HCT116 (cell line): ENCODE results near the gene CSHL1. TPM values are rescaled to one million over a fixed set of nuclear protein-coding genes. Genes with fewer than 3 reads are reported as not detected.

Source experiments
- ATAC-seq: fragments of 200-7000 bp; cut with Tn5 transposase; 2 replicates; pipeline ENCODE4 v1.9.1; 2020; ENCODE audit warnings: mild to moderate bottlenecking, moderate library complexity
- BruUV-seq: library from RNA; stranded (reverse); fragments of 400-500 nt; replicated peaks from 2 replicates; lab custom pipeline; 2021; lab: Mats Ljungman, UMichigan
- CTCF ChIA-PET: fragments of 300-600 bp; sonication (Branson Sonifier 250); formaldehyde crosslinking; loops from one replicate; lab custom pipeline; 2021; ENCODE audit warnings: antibody characterized with exemption; lab: Charles Lee
- POLR2A ChIA-PET: fragments of 300-600, 350-600 bp; sonication (Branson Sonifier 250); formaldehyde crosslinking; loops from one replicate; lab custom pipeline; 2021; ENCODE audit warnings: antibody characterized with exemption; lab: Charles Lee
- RAD21 ChIA-PET, 2 experiments: fragments of 300-600 bp; sonication (Branson Sonifier 250); formaldehyde crosslinking; loops; one replicate each; lab custom pipeline; 2023; ENCODE audit warnings: low total read pairs in 2 of 2; ENCODE audit not compliant: uncharacterized antibody in 2 of 2, unreplicated experiment in 2 of 2, low non-redundant PET in 1 of 2; lab: Charles Lee
- DNase-seq: peaks from one replicate; pipeline ENCODE4 v3.0.0-alpha.2; 2010; ENCODE audit warnings: low read depth, low spot score
- H2AFZ ChIP-seq: fragments of 200-600 bp; shearing (Covaris generic), sonication (generic); 2 replicates; pipeline ENCODE4 v1.6.1; 2017; ENCODE audit warnings: low read depth, mixed run types, mixed read lengths, antibody characterized with exemption, low read length; ENCODE audit not compliant: poor library complexity, severe bottlenecking
- H3K27ac ChIP-seq: 2 replicates; pipeline ENCODE4 v1.5.1; 2012; ENCODE audit warnings: low read depth, low read length
- H3K27me3 ChIP-seq: fragments of 200-600 bp; sonication (generic); 2 replicates; pipeline ENCODE4 v1.6.1; 2016; ENCODE audit warnings: mixed run types, low read length, mixed read lengths; ENCODE audit not compliant: insufficient read depth
- H3K36me3 ChIP-seq, 2 experiments: fragments of 200-500 bp in 1 of 2; fragments of 200-600 bp in 1 of 2; sonication (Bioruptor generic) in 1 of 2; sonication (generic) in 1 of 2; 2 replicates each; pipeline versions ENCODE4 v1.5.1 to v1.6.1; 2014 to 2016; ENCODE audit warnings: low read length in 2 of 2, inconsistent platforms in 1 of 2, mixed read lengths in 1 of 2, mixed run types in 1 of 2; ENCODE audit not compliant: insufficient read depth in 2 of 2, control insufficient read depth in 1 of 2
- H3K4me1 ChIP-seq, 2 experiments: fragments of 200-600 bp in 1 of 2; sonication (generic) in 1 of 2; 2 replicates each; pipeline versions ENCODE4 v1.5.1 to v1.6.1; 2012 to 2017; ENCODE audit warnings: low read length in 2 of 2, inconsistent platforms in 1 of 2, mild to moderate bottlenecking in 1 of 2, mixed read lengths in 1 of 2, mixed run types in 1 of 2, moderate library complexity in 1 of 2; ENCODE audit not compliant: insufficient read depth in 2 of 2, control insufficient read depth in 1 of 2
- H3K4me2 ChIP-seq: fragments of 200-600 bp; sonication (generic); 2 replicates; pipeline ENCODE4 v1.6.1; 2017; ENCODE audit warnings: mixed run types, low read length, mixed read lengths
- H3K4me3 ChIP-seq, 2 experiments: fragments of 200-600 bp in 1 of 2; sonication (generic) in 1 of 2; replicated peaks in 1 of 2; 2 replicates each; pipeline ENCODE4 v1.5.1; 2011 to 2016; ENCODE audit warnings: low read length in 2 of 2, control low read depth in 1 of 2, low read depth in 1 of 2, mild to moderate bottlenecking in 1 of 2, mixed read lengths in 1 of 2, mixed run types in 1 of 2
- H3K79me2 ChIP-seq: fragments of 200-600 bp; sonication (generic); 2 replicates; pipeline ENCODE4 v1.6.1; 2017; ENCODE audit warnings: mild to moderate bottlenecking, mixed run types, low read length, moderate library complexity, mixed read lengths; ENCODE audit not compliant: insufficient read depth
- H3K9ac ChIP-seq: fragments of 200-600 bp; sonication (generic); 2 replicates; pipeline ENCODE4 v1.6.1; 2016; ENCODE audit warnings: low read length, mixed read lengths
- H3K9me2 ChIP-seq: fragments of 200-600 bp; sonication (generic), shearing (Covaris generic); 2 replicates; pipeline ENCODE4 v1.6.1; 2017; ENCODE audit warnings: mixed run types, mild to moderate bottlenecking, moderate library complexity; ENCODE audit not compliant: insufficient read depth
- H3K9me3 ChIP-seq, 2 experiments: fragments of 200-500 bp in 1 of 2; fragments of 200-600 bp in 1 of 2; sonication (Bioruptor generic) in 1 of 2; sonication (generic) in 1 of 2; 2 replicates each; pipeline ENCODE4 v1.6.1; 2014 to 2017; ENCODE audit warnings: low read length in 2 of 2, mixed read lengths in 2 of 2, inconsistent platforms in 1 of 2, low read depth in 1 of 2, mild to moderate bottlenecking in 1 of 2, mixed run types in 1 of 2, moderate library complexity in 1 of 2; ENCODE audit not compliant: control insufficient read depth in 1 of 2, insufficient read depth in 1 of 2
- H4K20me1 ChIP-seq: fragments of 200-600 bp; sonication (generic), shearing (Covaris generic); 2 replicates; pipeline ENCODE4 v1.6.1; 2017; ENCODE audit warnings: mixed run types, mild to moderate bottlenecking, moderate library complexity; ENCODE audit not compliant: insufficient read depth
- CBX3 ChIP-seq: IDR thresholded peaks from 2 replicates; pipeline ENCODE4 v1.6.1; 2012; ENCODE audit warnings: low read depth
- CEBPB ChIP-seq: IDR thresholded peaks from 2 replicates; pipeline ENCODE4 v1.6.1; 2012; ENCODE audit warnings: low read depth
- CTCF ChIP-seq, 3 experiments: fragments of 200-600 bp in 1 of 3; sonication (generic) in 1 of 3; IDR thresholded peaks in 2 of 3; conservative IDR thresholded peaks in 1 of 3; 2 replicates each; pipeline ENCODE4 v1.5.1; 2012 to 2017; ENCODE audit warnings: low read depth in 2 of 3, low read length in 2 of 3, antibody characterized with exemption in 1 of 3, borderline replicate concordance in 1 of 3, control low read depth in 1 of 3, mild to moderate bottlenecking in 1 of 3, mixed read lengths in 1 of 3, mixed run types in 1 of 3, moderate library complexity in 1 of 3; ENCODE audit not compliant: insufficient read depth in 1 of 3
- EGR1 ChIP-seq: IDR thresholded peaks from 2 replicates; pipeline ENCODE4 v1.6.1; 2012; ENCODE audit warnings: low read depth
- ELF1 ChIP-seq: IDR thresholded peaks from 2 replicates; pipeline ENCODE4 v1.6.1; 2012; ENCODE audit warnings: low read depth, borderline replicate concordance
- EZH2 ChIP-seq: fragments of 200-600 bp; sonication (generic); IDR thresholded peaks from 2 replicates; pipeline ENCODE4 v1.6.1; 2017; ENCODE audit warnings: antibody characterized with exemption, mixed run types
- EZH2phosphoT487 ChIP-seq: fragments of 200-600 bp; IDR thresholded peaks from 2 replicates; pipeline ENCODE4 v1.6.1; 2018; ENCODE audit warnings: antibody characterized with exemption, borderline replicate concordance
- FOSL1 ChIP-seq: IDR thresholded peaks from 2 replicates; pipeline ENCODE4 v1.6.1; 2012; ENCODE audit warnings: low read depth
- JUND ChIP-seq: IDR thresholded peaks from 2 replicates; pipeline ENCODE4 v1.6.1; 2012
- POLR2A ChIP-seq: IDR thresholded peaks from 2 replicates; pipeline ENCODE4 v1.7.0; 2011; ENCODE audit warnings: borderline replicate concordance; ENCODE audit not compliant: insufficient read depth, insufficient read length; ENCODE audit errors: extremely low read depth
- POLR2AphosphoS5 ChIP-seq: IDR thresholded peaks from 2 replicates; pipeline ENCODE4 v1.6.1; 2011; ENCODE audit warnings: mild to moderate bottlenecking, low read depth, low read length, moderate library complexity
- RAD21 ChIP-seq: IDR thresholded peaks from 2 replicates; pipeline ENCODE4 v1.6.1; 2012; ENCODE audit warnings: low read depth, mild to moderate bottlenecking
- REST ChIP-seq: IDR thresholded peaks from 2 replicates; pipeline ENCODE4 v1.6.1; 2012; ENCODE audit warnings: low read depth
- SIN3A ChIP-seq: IDR thresholded peaks from 2 replicates; pipeline ENCODE4 v1.6.1; 2012; ENCODE audit warnings: low read depth
- SP1 ChIP-seq: IDR thresholded peaks from 2 replicates; pipeline ENCODE4 v1.6.1; 2012; ENCODE audit warnings: low read depth
- TCF7L2 ChIP-seq: IDR thresholded peaks from 2 replicates; pipeline ENCODE4 v1.7.0; 2011; ENCODE audit warnings: borderline replicate concordance, inconsistent platforms; ENCODE audit not compliant: insufficient read depth, insufficient read length; ENCODE audit errors: extremely low read depth
- ZBTB33 ChIP-seq: IDR thresholded peaks from 2 replicates; pipeline ENCODE4 v1.6.1; 2011; ENCODE audit warnings: mild to moderate bottlenecking, low read length, moderate library complexity; ENCODE audit not compliant: insufficient replicate concordance; ENCODE audit errors: extremely low read depth
- ZFX ChIP-seq: fragments of 450-650 bp; IDR thresholded peaks from 2 replicates; pipeline ENCODE4 v1.6.1; 2017
- intact Hi-C: fragments of 100-400 bp; cut with micrococcal nuclease; formaldehyde crosslinking; loops from 2 replicates; pipeline ENCODE4 v1.10.0; 2022
- total RNA-seq: library from RNA; stranded (reverse); gene quantifications from one replicate; pipeline ENCODE4 v1.2.1, GENCODE V29; 2021; ENCODE audit not compliant: unreplicated experiment

The CSHL1 gene
- total RNA-seq, 1 experiment from 2014 or later = not detected

- no TSS peak for BruUV-seq
- Histone ChIP-seq H3K4me1 (no peaks in the 10 kb centered on the region), H3K4me3 (no peak overlapping the region), H3K36me3 (no peaks in the 10 kb centered on the region), H3K4me2 (no peak overlapping the region), H3K9me3 (no peaks in the 10 kb centered on the region), H4K20me1 (no peaks in the 10 kb centered on the region), H3K79me2 (no peaks in the 10 kb centered on the region), H3K27me3 (no peaks in the 10 kb centered on the region), H3K27ac (no peak overlapping the region), H3K9ac (no peak overlapping the region), H2AFZ (no peak overlapping the region), H3K9me2 (no peaks in the 10 kb centered on the region)
- ATAC-seq = peak; percentile 48
- POLR2A ChIA-PET = no interaction called here
- RAD21 ChIA-PET = no interaction called here
- CTCF ChIA-PET = interaction anchor here (0.7 to 1.3 kb wide), 4 partner anchors 9 to 22 kb away, joined by 3 to 8 read pairs (median 4); partner anchors contain the start of gene GH1
- no peak for DNase-seq
- intact Hi-C loops = no loop called here
- TF ChIP-seq POLR2AphosphoS5 = no peak
- no peak for TF ChIP-seq TCF7L2
- TF ChIP-seq REST = no peak
- TF ChIP-seq FOSL1 = no peak
- TF ChIP-seq POLR2A = no peak
- TF ChIP-seq RAD21 = no peak
- TF ChIP-seq EZH2 = no peak
- no peak for TF ChIP-seq ZFX
- no peak for TF ChIP-seq SP1
- no peak for TF ChIP-seq SIN3A
- TF ChIP-seq EZH2phosphoT487 = no peak
- TF ChIP-seq CBX3 = no peak
- no peak for TF ChIP-seq CEBPB
- no peak for TF ChIP-seq EGR1
- TF ChIP-seq ZBTB33 = no peak
- no peak for TF ChIP-seq ELF1
- no peak for TF ChIP-seq JUND
- TF ChIP-seq CTCF (IDR thresholded peaks at IDR 0.05 in 2 of 3, conservative IDR thresholded peaks at IDR 0.05 in 1 of 3; ENCODE audit: borderline replicate concordance in 1 of 3, insufficient read depth in 1 of 3, low read depth in 2 of 3, low read length in 2 of 3) = no peak
Measured at GRCh38 chr17:63939884-63940283, 28.8 kb upstream of the CSHL1 start.
